ENCODE results near the gene CLDN10.

- TF ChIP-seq CTCF (IDR thresholded peaks at IDR 0.05; ENCODE audit: low read depth, low read length) (no peak), POLR2A (IDR thresholded peaks at IDR 0.05; ENCODE audit: extremely low read depth, insufficient read length) (no peak), MAX (IDR thresholded peaks at IDR 0.05; ENCODE audit: low read depth, low read length) (no peak)
These were observed 19.4 kb downstream of the CLDN10 start for GRCh38 chr13:95571941-95572340.

All from NB4 (cell line).